MM.1S (cell line): ENCODE results near the gene LONRF2.
A peak's percentile ranks its signal among the peaks of the same experiment; 100 is the strongest.

Experiments
- DNase-seq: peaks from one replicate; pipeline ENCODE4 v3.0.0-alpha.2; 2015
- H2AFZ ChIP-seq: fragments of 300-600 bp; sonication (generic); 2 replicates; pipeline ENCODE4 v1.6.0; 2016; ENCODE audit warnings: antibody characterized with exemption, low read length
- H3F3A ChIP-seq: fragments of 300-600 bp; sonication (generic); 2 replicates; pipeline ENCODE4 v1.6.1; 2016; ENCODE audit warnings: mild to moderate bottlenecking, antibody characterized with exemption, low read length, moderate library complexity, mixed read lengths; ENCODE audit not compliant: insufficient read depth
- H3K27ac ChIP-seq: fragments of 300-600 bp; sonication (generic); 2 replicates; pipeline ENCODE4 v1.5.1; 2016; ENCODE audit warnings: mild to moderate bottlenecking, low read length
- H3K27me3 ChIP-seq: fragments of 300-600 bp; sonication (generic); replicated peaks from 2 replicates; pipeline ENCODE4 v1.6.0; 2016; ENCODE audit warnings: low read length; ENCODE audit not compliant: insufficient read depth
- H3K36me3 ChIP-seq: fragments of 300-600 bp; sonication (generic); replicated peaks from 2 replicates; pipeline ENCODE4 v1.6.1; 2016; ENCODE audit warnings: mild to moderate bottlenecking, low read length, mixed read lengths; ENCODE audit not compliant: insufficient read depth
- H3K4me1 ChIP-seq: fragments of 300-600 bp; sonication (generic); 2 replicates; pipeline ENCODE4 v1.6.1; 2016; ENCODE audit warnings: low read length, mixed read lengths
- H3K4me2 ChIP-seq: fragments of 300-600 bp; sonication (generic); 2 replicates; pipeline ENCODE4 v1.6.0; 2016; ENCODE audit warnings: low read depth, low read length
- H3K4me3 ChIP-seq: fragments of 300-600 bp; sonication (generic); 2 replicates; pipeline ENCODE4 v1.5.1; 2016; ENCODE audit warnings: low read length, mixed read lengths
- H3K79me2 ChIP-seq: fragments of 300-600 bp; sonication (generic); 2 replicates; pipeline ENCODE4 v1.6.1; 2016; ENCODE audit warnings: mixed run types, low read length, mixed read lengths
- H3K9ac ChIP-seq: fragments of 300-600 bp; sonication (generic); 2 replicates; pipeline ENCODE4 v1.6.1; 2016; ENCODE audit warnings: low read length, mixed read lengths
- H3K9me2 ChIP-seq: fragments of 300-600 bp; sonication (generic); replicated peaks from 2 replicates; pipeline ENCODE4 v1.6.1; 2016; ENCODE audit warnings: mild to moderate bottlenecking, low read length, mixed read lengths; ENCODE audit not compliant: insufficient read depth
- H3K9me3 ChIP-seq: fragments of 300-600 bp; sonication (generic); replicated peaks from 2 replicates; pipeline ENCODE4 v1.6.1; 2016; ENCODE audit warnings: mild to moderate bottlenecking, low read length, mixed read lengths; ENCODE audit not compliant: insufficient read depth
- H4K20me1 ChIP-seq: fragments of 300-600 bp; sonication (generic); 2 replicates; pipeline ENCODE4 v1.6.1; 2016; ENCODE audit warnings: mild to moderate bottlenecking, low read length, moderate library complexity, mixed read lengths; ENCODE audit not compliant: insufficient read depth
- EZH2 ChIP-seq: fragments of 300-600 bp; sonication (generic); optimal IDR thresholded peaks from 2 replicates; pipeline ENCODE3; 2017; ENCODE audit warnings: low read depth, mild to moderate bottlenecking, antibody characterized with exemption, low read length, mixed read lengths
- EZH2phosphoT487 ChIP-seq: fragments of 300-600 bp; sonication (generic); IDR thresholded peaks from 2 replicates; pipeline ENCODE4 v1.6.1; 2018; ENCODE audit warnings: antibody characterized with exemption, low read length
- TF ChIP-seq, protein P1 (sequence below): fragments of 300-600 bp; sonication (generic); IDR thresholded peaks from 2 replicates; pipeline ENCODE4 v1.5.1; 2016; ENCODE audit warnings: antibody characterized with exemption, low read length, mixed read lengths

LONRF2 gene

DNA sequence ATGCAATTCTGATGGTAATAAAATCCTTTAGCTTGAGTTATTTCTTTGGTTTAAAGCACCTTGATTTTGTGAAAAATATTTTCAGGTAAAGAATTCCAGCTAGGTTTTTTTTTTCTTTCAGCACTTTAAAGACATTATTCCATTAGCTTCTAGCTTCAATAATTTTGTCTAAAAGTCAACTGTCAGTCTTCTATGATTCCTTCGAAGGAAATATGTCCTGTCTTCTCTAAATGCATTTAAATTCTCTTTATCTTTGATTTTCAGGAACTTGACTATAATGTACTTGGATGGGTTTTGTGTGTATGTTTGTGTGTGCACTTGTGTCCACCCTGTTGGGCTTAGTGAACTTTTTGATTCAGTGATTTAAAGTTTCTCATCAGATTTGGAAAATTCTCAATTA lies 4.7 kb downstream of the LONRF2 start:
- Histone ChIP-seq H3K4me1 (no peaks in the 10 kb centered on the region), H3K4me2 (no peak overlapping the region), H3K36me3 (no peaks in the 10 kb centered on the region), H3F3A (no peaks in the 10 kb centered on the region), H3K9me3 (no peaks in the 10 kb centered on the region), H3K9ac (no peak overlapping the region), H4K20me1 (no peaks in the 10 kb centered on the region), H3K9me2 (no peaks in the 10 kb centered on the region), H3K4me3 (no peak overlapping the region), H3K79me2 (no peaks in the 10 kb centered on the region), H3K27me3 (no peaks in the 10 kb centered on the region), H2AFZ (no peak overlapping the region), H3K27ac (no peak overlapping the region)
- peak; percentile 14 for DNase-seq
- TF ChIP-seq EZH2phosphoT487 (no peak), EZH2 (no peak)
- TF ChIP-seq, protein P1, sequence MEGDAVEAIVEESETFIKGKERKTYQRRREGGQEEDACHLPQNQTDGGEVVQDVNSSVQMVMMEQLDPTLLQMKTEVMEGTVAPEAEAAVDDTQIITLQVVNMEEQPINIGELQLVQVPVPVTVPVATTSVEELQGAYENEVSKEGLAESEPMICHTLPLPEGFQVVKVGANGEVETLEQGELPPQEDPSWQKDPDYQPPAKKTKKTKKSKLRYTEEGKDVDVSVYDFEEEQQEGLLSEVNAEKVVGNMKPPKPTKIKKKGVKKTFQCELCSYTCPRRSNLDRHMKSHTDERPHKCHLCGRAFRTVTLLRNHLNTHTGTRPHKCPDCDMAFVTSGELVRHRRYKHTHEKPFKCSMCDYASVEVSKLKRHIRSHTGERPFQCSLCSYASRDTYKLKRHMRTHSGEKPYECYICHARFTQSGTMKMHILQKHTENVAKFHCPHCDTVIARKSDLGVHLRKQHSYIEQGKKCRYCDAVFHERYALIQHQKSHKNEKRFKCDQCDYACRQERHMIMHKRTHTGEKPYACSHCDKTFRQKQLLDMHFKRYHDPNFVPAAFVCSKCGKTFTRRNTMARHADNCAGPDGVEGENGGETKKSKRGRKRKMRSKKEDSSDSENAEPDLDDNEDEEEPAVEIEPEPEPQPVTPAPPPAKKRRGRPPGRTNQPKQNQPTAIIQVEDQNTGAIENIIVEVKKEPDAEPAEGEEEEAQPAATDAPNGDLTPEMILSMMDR = no peak

DNA sequence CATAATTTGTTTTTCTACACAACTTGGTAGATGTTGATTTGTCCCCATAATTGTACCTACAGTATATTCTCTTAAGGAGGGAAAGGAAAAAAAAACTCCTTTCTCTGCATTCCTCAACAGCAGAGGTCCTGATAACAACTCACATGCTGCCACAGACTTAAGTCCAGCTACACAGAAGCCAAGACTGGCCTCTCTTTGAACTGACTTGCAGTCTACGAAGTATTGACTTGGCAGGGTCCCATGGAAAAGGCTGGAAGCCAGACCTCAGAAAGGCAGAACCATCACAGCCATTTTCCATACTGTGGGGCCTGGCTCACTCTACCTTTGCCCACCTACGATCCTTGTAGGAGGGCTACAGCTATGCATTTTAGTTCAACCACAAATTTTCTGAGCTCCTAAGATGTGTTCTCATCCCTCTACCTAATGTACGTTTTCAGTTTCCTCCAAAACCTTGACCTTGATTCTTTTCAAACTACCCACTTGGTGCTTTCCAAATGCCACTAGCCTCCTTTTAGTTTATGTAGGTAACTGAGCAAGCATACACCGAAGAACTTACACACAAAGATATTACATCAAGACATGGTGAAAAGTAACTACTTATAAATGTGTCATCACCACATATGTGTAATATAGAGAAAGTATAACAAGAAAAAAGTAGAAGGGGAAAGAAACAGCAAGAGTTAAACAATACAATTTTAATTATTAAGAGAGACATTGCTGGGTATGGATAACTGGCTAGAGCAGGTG lies 12.2 kb downstream of the LONRF2 start:
- H3F3A ChIP-seq = no peaks in the 10 kb centered on the region
- H3K79me2 ChIP-seq = no peaks in the 10 kb centered on the region
- no peak overlapping the region for H3K27ac ChIP-seq
- H2AFZ ChIP-seq = no peak overlapping the region
- no peaks in the 10 kb centered on the region for H3K9me3 ChIP-seq
- no peaks in the 10 kb centered on the region for H4K20me1 ChIP-seq
- H3K9me2 ChIP-seq = no peaks in the 10 kb centered on the region
- H3K4me1 ChIP-seq = no peaks in the 10 kb centered on the region
- no peak overlapping the region for H3K4me2 ChIP-seq
- DNase-seq = no peak
- H3K36me3 ChIP-seq = no peaks in the 10 kb centered on the region
- no peak overlapping the region for H3K9ac ChIP-seq
- no peak overlapping the region for H3K4me3 ChIP-seq
- H3K27me3 ChIP-seq = no peaks in the 10 kb centered on the region
- TF ChIP-seq, protein P1 = no peak
- TF ChIP-seq EZH2phosphoT487 (no peak), EZH2 (no peak)

DNA sequence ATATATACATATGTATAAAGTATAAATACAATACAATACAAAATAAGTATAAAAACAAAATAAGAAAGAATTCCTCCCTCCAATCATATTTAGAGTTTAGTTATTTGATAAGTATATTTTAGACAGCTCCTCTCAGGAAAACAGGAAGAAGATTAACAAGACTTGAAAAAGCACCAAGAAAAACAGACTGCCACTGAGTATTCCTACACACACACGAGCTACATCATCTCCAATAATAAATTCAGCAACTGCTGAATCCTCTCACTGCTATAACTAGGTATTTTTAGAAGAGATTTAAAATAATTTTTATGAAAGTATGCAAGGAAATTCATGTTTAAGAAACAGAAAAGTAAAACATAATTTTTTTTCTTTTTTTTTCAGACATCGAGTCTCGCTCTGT lies 13.0 kb downstream of the LONRF2 start:
- no peaks in the 10 kb centered on the region for H3K9me2 ChIP-seq
- H2AFZ ChIP-seq = no peak overlapping the region
- no peak overlapping the region for H3K4me2 ChIP-seq
- no peak for DNase-seq
- TF ChIP-seq, protein P1 = no peak
- TF ChIP-seq EZH2 = no peak
- TF ChIP-seq EZH2phosphoT487 = no peak
- no peaks in the 10 kb centered on the region for H3F3A ChIP-seq
- no peaks in the 10 kb centered on the region for H3K36me3 ChIP-seq
- H3K4me1 ChIP-seq = no peaks in the 10 kb centered on the region
- no peaks in the 10 kb centered on the region for H3K9me3 ChIP-seq
- no peaks in the 10 kb centered on the region for H3K79me2 ChIP-seq
- no peaks in the 10 kb centered on the region for H3K27me3 ChIP-seq
- H4K20me1 ChIP-seq = no peaks in the 10 kb centered on the region
- H3K9ac ChIP-seq = no peak overlapping the region
- H3K27ac ChIP-seq = no peak overlapping the region
- H3K4me3 ChIP-seq = no peak overlapping the region
